Activated gamma-delta T cell (primary cell): ENCODE results near the gene EYA2.

Experiments used
- DNase-seq: peaks from one replicate; lab custom pipeline; 2025; lab: John Stamatoyannopoulos, UW

The EYA2 gene

GRCh38 chr20:47066484-47067270 is 172.0 kb downstream of the EYA2 start:
- no peak for DNase-seq

GRCh38 chr20:47067776-47068175 is 173.1 kb downstream of the EYA2 start:
- DNase-seq = no peak

- no peak for DNase-seq
Observed at GRCh38 chr20:47070176-47070575, 175.5 kb downstream of the EYA2 start.

GRCh38 chr20:47071646-47072185 is 177.1 kb downstream of the EYA2 start:
- DNase-seq = no peak

GRCh38 chr20:47073766-47074475 is 179.3 kb downstream of the EYA2 start:
- DNase-seq = no peak

- DNase-seq = no peak
Observed at GRCh38 chr20:47075263-47075662, 180.6 kb downstream of the EYA2 start.

- DNase-seq = no peak
Observed at GRCh38 chr20:47079047-47079446, 184.4 kb downstream of the EYA2 start.

GRCh38 chr20:47080365-47080764 is 185.7 kb downstream of the EYA2 start:
- DNase-seq = no peak

GRCh38 chr20:47086316-47086715 is 191.7 kb downstream of the EYA2 start:
- no peak for DNase-seq

- DNase-seq = no peak
Observed at GRCh38 chr20:47088335-47088734, 193.7 kb downstream of the EYA2 start.

- no peak for DNase-seq
Observed at GRCh38 chr20:47089151-47089550, 194.5 kb downstream of the EYA2 start.

- no peak for DNase-seq
Observed at GRCh38 chr20:47090835-47091234, 196.2 kb downstream of the EYA2 start.

- no peak for DNase-seq
Observed at GRCh38 chr20:47093320-47093966, 198.8 kb downstream of the EYA2 start.

- DNase-seq = no peak
Observed at GRCh38 chr20:47095690-47096089, 201.0 kb downstream of the EYA2 start.

- no peak for DNase-seq
Observed at GRCh38 chr20:47097691-47098622, 203.3 kb downstream of the EYA2 start.

GRCh38 chr20:47099093-47099492 is 204.4 kb downstream of the EYA2 start:
- DNase-seq = no peak

GRCh38 chr20:47099825-47100441 is 205.3 kb downstream of the EYA2 start:
- no peak for DNase-seq

GRCh38 chr20:47102629-47103028 is 208.0 kb downstream of the EYA2 start:
- DNase-seq = no peak

GRCh38 chr20:47106786-47107185 is 212.1 kb downstream of the EYA2 start:
- DNase-seq = no peak

GRCh38 chr20:47108994-47109393 is 214.4 kb downstream of the EYA2 start:
- no peak for DNase-seq

- no peak for DNase-seq
Observed at GRCh38 chr20:47110819-47111218, 216.2 kb downstream of the EYA2 start.
